CD14-positive monocyte (primary cell): ENCODE results near the gene ADD2. TPM values are rescaled to one million over a fixed set of nuclear protein-coding genes. Genes with fewer than 3 reads are reported as not detected.

Source experiments
- DNase-seq, 3 donors: peaks; one replicate each; pipeline ENCODE4 v3.0.0-alpha.2; 2011 to 2022
- H2AFZ ChIP-seq: 2 replicates; pipeline ENCODE4 v1.6.0; 2012; ENCODE audit warnings: mild to moderate bottlenecking, low read depth, low read length, inconsistent platforms; ENCODE audit not compliant: insufficient read depth, poor library complexity, severe bottlenecking
- H3K27ac ChIP-seq, 2 donors: 1 replicate in 1 of 2; 2 replicates in 1 of 2; pipeline ENCODE4 v1.5.1; 2012 to 2013; ENCODE audit warnings: low read length in 2 of 2, control low read depth in 1 of 2, inconsistent platforms in 1 of 2, low read depth in 1 of 2, mild to moderate bottlenecking in 1 of 2
- H3K27me3 ChIP-seq, 2 donors: one replicate each; pipeline versions ENCODE4 v1.6.0 to v1.6.1; 2011 to 2013; ENCODE audit warnings: low read length in 2 of 2; ENCODE audit not compliant: control insufficient read depth in 2 of 2, insufficient read depth in 2 of 2
- H3K36me3 ChIP-seq, 2 donors: replicated peaks in 1 of 2; 1 replicate in 1 of 2; 2 replicates in 1 of 2; pipeline versions ENCODE4 v1.5.1 to v1.6.1; 2012 to 2013; ENCODE audit warnings: low read length in 2 of 2, control low read depth in 1 of 2, inconsistent platforms in 1 of 2, mild to moderate bottlenecking in 1 of 2; ENCODE audit not compliant: insufficient read depth in 2 of 2, control insufficient read depth in 1 of 2
- H3K4me1 ChIP-seq, 2 donors: 1 replicate in 1 of 2; 2 replicates in 1 of 2; pipeline versions ENCODE4 v1.5.1 to v1.6.1; 2012 to 2013; ENCODE audit warnings: low read length in 2 of 2, control low read depth in 1 of 2, inconsistent platforms in 1 of 2, mild to moderate bottlenecking in 1 of 2, moderate library complexity in 1 of 2; ENCODE audit not compliant: insufficient read depth in 2 of 2, control insufficient read depth in 1 of 2
- H3K4me2 ChIP-seq: replicated peaks from 2 replicates; pipeline ENCODE3; 2012; ENCODE audit warnings: low read length, moderate library complexity, mild to moderate bottlenecking; ENCODE audit not compliant: poor library complexity, severe bottlenecking; ENCODE audit errors: extremely low read depth
- H3K4me3 ChIP-seq, 3 experiments: fragments of 200-600 bp in 1 of 3; sonication (generic) in 1 of 3; replicated peaks in 1 of 3; 1 replicate in 2 of 3; 2 replicates in 1 of 3; pipeline ENCODE4 v1.5.1; 2011 to 2013; ENCODE audit warnings: low read length in 3 of 3, mild to moderate bottlenecking in 3 of 3, control low read depth in 2 of 3, low read depth in 2 of 3, inconsistent platforms in 1 of 3, moderate library complexity in 1 of 3
- H3K79me2 ChIP-seq: 2 replicates; pipeline ENCODE4 v1.6.0; 2012; ENCODE audit warnings: mild to moderate bottlenecking, control low read depth, inconsistent platforms, low read length, moderate library complexity; ENCODE audit not compliant: insufficient read depth
- H3K9ac ChIP-seq: 2 replicates; pipeline ENCODE4 v1.6.0; 2017; ENCODE audit warnings: low read length, mild to moderate bottlenecking; ENCODE audit not compliant: insufficient read depth, poor library complexity, severe bottlenecking
- H3K9me3 ChIP-seq, 2 donors: replicated peaks in 1 of 2; 1 replicate in 1 of 2; 2 replicates in 1 of 2; pipeline versions ENCODE4 v1.5.1 to v1.6.1; 2012 to 2013; ENCODE audit warnings: low read length in 2 of 2, control low read depth in 1 of 2; ENCODE audit not compliant: control insufficient read depth in 1 of 2, insufficient read depth in 1 of 2
- H4K20me1 ChIP-seq: 2 replicates; pipeline ENCODE4 v1.6.0; 2012; ENCODE audit warnings: mild to moderate bottlenecking, low read length, control low read depth, moderate library complexity; ENCODE audit not compliant: insufficient read depth
- H3K27ac Mint-ChIP-seq, 7 donors: one replicate each; pipeline ENCODE4 v1.8.0; 2020; ENCODE audit warnings: mild to moderate bottlenecking in 7 of 7, mixed read lengths in 7 of 7, moderate library complexity in 6 of 7, inconsistent platforms in 2 of 7
- H3K27me3 Mint-ChIP-seq, 3 donors: one replicate each; pipeline ENCODE4 v1.8.0; 2021 to 2022; ENCODE audit warnings: low read depth in 3 of 3, mild to moderate bottlenecking in 3 of 3, mixed read lengths in 3 of 3, moderate library complexity in 3 of 3, inconsistent platforms in 1 of 3
- H3K36me3 Mint-ChIP-seq, 2 donors: one replicate each; pipeline ENCODE4 v1.8.0; 2020; ENCODE audit warnings: mixed read lengths in 2 of 2, inconsistent platforms in 1 of 2, mild to moderate bottlenecking in 1 of 2
- H3K4me1 Mint-ChIP-seq: one replicate; pipeline ENCODE4 v1.8.0; 2020; ENCODE audit warnings: mild to moderate bottlenecking, mixed read lengths
- H3K4me3 Mint-ChIP-seq, 2 donors: one replicate each; pipeline ENCODE4 v1.8.0; 2020; ENCODE audit warnings: mild to moderate bottlenecking in 2 of 2, mixed read lengths in 2 of 2, moderate library complexity in 1 of 2
- H3K9me3 Mint-ChIP-seq, 7 donors: one replicate each; pipeline ENCODE4 v1.8.0; 2020 to 2022; ENCODE audit warnings: mixed read lengths in 7 of 7, mild to moderate bottlenecking in 6 of 7, moderate library complexity in 6 of 7, inconsistent platforms in 2 of 7
- CTCF ChIP-seq: fragments of 200-600 bp; IDR thresholded peaks from one replicate; pipeline ENCODE4 v1.8.0; 2022; ENCODE audit warnings: antibody characterized with exemption, mild to moderate bottlenecking
- WGBS: methylation state at CpG from one replicate; pipeline ENCODE4 v1.1.5; 2013; ENCODE audit warnings: missing lambda C conversion rate; ENCODE audit not compliant: insufficient coverage; 5-methylcytosine and 5-hydroxymethylcytosine counted together
- intact Hi-C, 2 donors: fragments of 100-400 bp; cut with micrococcal nuclease; formaldehyde crosslinking; loops; one replicate each; pipeline versions ENCODE4 v1.15.0 to v1.15.1; 2023
- polyA plus RNA-seq, 3 donors: library from polyadenylated mRNA; depleted of rRNA in 1 of 3; unstranded in 2 of 3; stranded (reverse) in 1 of 3; fragments of 300-500 nt in 2 of 3; fragments of >200 nt in 1 of 3; fragmentation: Illumina TruSeq in 2 of 3; gene quantifications; 1 replicate in 2 of 3; 2 replicates in 1 of 3; pipeline ENCODE4 v1.2.3, GENCODE V29; 2012 to 2021

ADD2 gene
- polyA plus RNA-seq, 3 donors = 0.18 to 0.56 (median 0.26) TPM

GRCh38 chr2:70779911-70780545 is 12.0 kb upstream of the ADD2 start:
- H3K9me3 Mint-ChIP-seq = peaks cover 0 to 2% (median 0%) of the 10 kb centered on the region in 7 donors
- no peak overlapping the region for H3K4me3 ChIP-seq
- H3K4me2 ChIP-seq = no peak overlapping the region
- intact Hi-C loops = loop anchor here in 1 of 2 donors (5.0 kb wide), 1 partner anchor 147 kb away; no protein-coding TSS in a partner anchor
- H3K4me3 Mint-ChIP-seq = no peak overlapping the region
- no peaks in the 10 kb centered on the region for H3K36me3 ChIP-seq
- H3K27me3 ChIP-seq = peaks cover 3 to 12% of the 10 kb centered on the region in 2 donors
- H3K9me3 ChIP-seq = no peaks in the 10 kb centered on the region
- H3K27ac Mint-ChIP-seq = no peak overlapping the region
- H4K20me1 ChIP-seq = no peaks in the 10 kb centered on the region
- no peak overlapping the region for H3K9ac ChIP-seq
- no peaks in the 10 kb centered on the region for H3K36me3 Mint-ChIP-seq
- peaks cover 4 to 12% (median 11%) of the 10 kb centered on the region in 3 donors for H3K27me3 Mint-ChIP-seq
- peaks cover 8 to 10% of the 10 kb centered on the region in 2 donors for H3K4me1 ChIP-seq
- no peak for DNase-seq
- H3K79me2 ChIP-seq = no peaks in the 10 kb centered on the region
- TF ChIP-seq CTCF = no peak
- H3K4me1 Mint-ChIP-seq = peaks cover 10% of the 10 kb centered on the region
- no peak overlapping the region for H2AFZ ChIP-seq
- H3K27ac ChIP-seq = no peak overlapping the region
- 90% methylated on average over 6 of the region's 8 CpGs for WGBS

GRCh38 chr2:70779491-70779890 is 11.5 kb upstream of the ADD2 start:
- DNase-seq = no peak
- Histone ChIP-seq H3K4me1 (peaks cover 10 to 12% of the 10 kb centered on the region in 2 donors), H3K9me3 (no peaks in the 10 kb centered on the region), H4K20me1 (no peaks in the 10 kb centered on the region), H3K27me3 (peaks cover 3 to 12% of the 10 kb centered on the region in 2 donors), H2AFZ (no peak overlapping the region), H3K9ac (no peak overlapping the region), H3K4me3 (no peak overlapping the region), H3K4me2 (no peak overlapping the region), H3K27ac (no peak overlapping the region), H3K79me2 (no peaks in the 10 kb centered on the region), H3K36me3 (no peaks in the 10 kb centered on the region)
- Mint-ChIP-seq H3K27ac (no peak overlapping the region), H3K9me3 (peaks cover 0 to 2% (median 0%) of the 10 kb centered on the region in 7 donors), H3K27me3 (peaks cover 8 to 12% (median 11%) of the 10 kb centered on the region in 3 donors), H3K4me3 (no peak overlapping the region), H3K36me3 (no peaks in the 10 kb centered on the region), H3K4me1 (peaks cover 11% of the 10 kb centered on the region)
- TF ChIP-seq CTCF = no peak
- intact Hi-C loops = no loop called here
- 91% methylated on average over 1 of the region's 3 CpGs for WGBS
